Karpas-422 (cell line): ENCODE measurements around the gene KCNQ5. TPM values are rescaled to one million over a fixed set of nuclear protein-coding genes. Genes with fewer than 3 reads are reported as not detected.

Experiments used
- DNase-seq: peaks from one replicate; pipeline ENCODE4 v3.0.0-alpha.2; 2015
- H2AFZ ChIP-seq: fragments of 200-600 bp; sonication (generic); 2 replicates; pipeline ENCODE4 v1.6.1; 2014; ENCODE audit warnings: antibody characterized with exemption, low read length, mixed read lengths
- H3K27ac ChIP-seq: fragments of 200-600 bp; sonication (generic); 2 replicates; pipeline ENCODE4 v1.5.1; 2014; ENCODE audit warnings: mild to moderate bottlenecking, low read length, moderate library complexity
- H3K27me3 ChIP-seq: fragments of 200-600 bp; sonication (generic); 2 replicates; pipeline ENCODE4 v1.6.1; 2014; ENCODE audit warnings: low read length, mixed read lengths
- H3K36me3 ChIP-seq: fragments of 200-600 bp; sonication (generic); 2 replicates; pipeline ENCODE4 v1.6.1; 2014; ENCODE audit warnings: low read length, mixed read lengths; ENCODE audit not compliant: insufficient read depth
- H3K4me1 ChIP-seq: fragments of 200-600 bp; sonication (generic); 2 replicates; pipeline ENCODE4 v1.6.1; 2014; ENCODE audit warnings: mild to moderate bottlenecking, low read length, mixed read lengths
- H3K4me2 ChIP-seq: fragments of 200-600 bp; sonication (generic); 2 replicates; pipeline ENCODE4 v1.6.1; 2014; ENCODE audit warnings: low read length, low read depth, mild to moderate bottlenecking; ENCODE audit not compliant: poor library complexity, severe bottlenecking
- H3K4me3 ChIP-seq: fragments of 200-600 bp; sonication (generic); 2 replicates; pipeline ENCODE4 v1.5.1; 2014; ENCODE audit warnings: mild to moderate bottlenecking, antibody characterized with exemption, low read length, mixed read lengths
- H3K79me2 ChIP-seq: fragments of 200-600 bp; sonication (generic); 2 replicates; pipeline ENCODE4 v1.6.1; 2014; ENCODE audit warnings: mild to moderate bottlenecking, low read length, mixed read lengths
- H3K9ac ChIP-seq: fragments of 200-600 bp; sonication (generic); 2 replicates; pipeline ENCODE4 v1.6.0; 2014; ENCODE audit warnings: low read length
- H3K9me2 ChIP-seq: fragments of 200-600 bp; sonication (generic), shearing (Covaris generic); replicated peaks from 2 replicates; pipeline ENCODE4 v1.6.0; 2014; ENCODE audit warnings: mild to moderate bottlenecking, low read length, moderate library complexity; ENCODE audit not compliant: insufficient read depth
- H3K9me3 ChIP-seq: fragments of 300-700, 200-600 bp; sonication (generic); 2 replicates; pipeline ENCODE4 v1.6.1; 2014; ENCODE audit warnings: low read length, mixed read lengths
- H4K20me1 ChIP-seq: fragments of 200-600 bp; sonication (generic); 2 replicates; pipeline ENCODE4 v1.6.1; 2014; ENCODE audit warnings: mild to moderate bottlenecking, antibody characterized with exemption, low read length, low read depth; ENCODE audit not compliant: insufficient read depth
- total RNA-seq: library from RNA; depleted of rRNA; stranded (reverse); fragments of >200 nt; shearing (Covaris generic); gene quantifications from 2 replicates; pipeline ENCODE4 v1.2.3, GENCODE V29; 2014; ENCODE audit warnings: low replicate concordance

The KCNQ5 gene
- total RNA-seq, 1 experiment from 2014 or later = 50.5 TPM

- Histone ChIP-seq H3K9ac (no peak overlapping the region), H3K4me1 (peaks cover 38% of the 10 kb centered on the region), H2AFZ (no peak overlapping the region), H3K9me3 (no peaks in the 10 kb centered on the region), H3K4me2 (no peak overlapping the region), H3K36me3 (0 out of 2 replicates have a peak, but pooled peaks cover under 1% of the 10 kb centered on the region), H3K9me2 (no peaks in the 10 kb centered on the region), H3K27ac (0 out of 2 replicates have a peak overlapping the region, but pooled peaks have one; percentile 7), H4K20me1 (no peaks in the 10 kb centered on the region), H3K4me3 (no peak overlapping the region), H3K27me3 (no peaks in the 10 kb centered on the region), H3K79me2 (peaks cover 92% of the 10 kb centered on the region)
- no peak for DNase-seq
Measured at GRCh38 chr6:72741083-72741482, 119.2 kb downstream of the KCNQ5 start.

- no peaks in the 10 kb centered on the region for H3K36me3 ChIP-seq
- peaks cover 95% of the 10 kb centered on the region for H3K79me2 ChIP-seq
- H3K9me3 ChIP-seq = no peaks in the 10 kb centered on the region
- DNase-seq = no peak
- no peaks in the 10 kb centered on the region for H3K27me3 ChIP-seq
- no peak overlapping the region for H3K9ac ChIP-seq
- H3K4me3 ChIP-seq = no peak overlapping the region
- H3K4me2 ChIP-seq = no peak overlapping the region
- no peak overlapping the region for H2AFZ ChIP-seq
- H3K4me1 ChIP-seq = peaks cover 38% of the 10 kb centered on the region
- H3K9me2 ChIP-seq = no peaks in the 10 kb centered on the region
- no peak overlapping the region for H3K27ac ChIP-seq
- H4K20me1 ChIP-seq = no peaks in the 10 kb centered on the region
Measured at GRCh38 chr6:72742001-72742673, 120.3 kb downstream of the KCNQ5 start.

- Histone ChIP-seq H2AFZ (no peak overlapping the region), H3K9ac (no peak overlapping the region), H3K27ac (no peak overlapping the region), H3K27me3 (no peaks in the 10 kb centered on the region), H3K79me2 (peaks cover 55% of the 10 kb centered on the region), H4K20me1 (no peaks in the 10 kb centered on the region), H3K4me3 (no peak overlapping the region), H3K4me2 (no peak overlapping the region), H3K9me3 (no peaks in the 10 kb centered on the region), H3K36me3 (no peaks in the 10 kb centered on the region), H3K9me2 (no peaks in the 10 kb centered on the region), H3K4me1 (peaks cover 10% of the 10 kb centered on the region)
- DNase-seq = no peak
Measured at GRCh38 chr6:72746276-72746675, 124.4 kb downstream of the KCNQ5 start.

GRCh38 chr6:72748759-72749158, 126.9 kb downstream of the KCNQ5 start:
- Histone ChIP-seq H3K4me1 (no peaks in the 10 kb centered on the region), H3K9me3 (no peaks in the 10 kb centered on the region), H3K9me2 (no peaks in the 10 kb centered on the region), H3K36me3 (0 out of 2 replicates have a peak, but pooled peaks cover 5% of the 10 kb centered on the region), H3K79me2 (peaks cover 33% of the 10 kb centered on the region), H3K27ac (no peak overlapping the region), H4K20me1 (no peaks in the 10 kb centered on the region), H3K4me2 (no peak overlapping the region), H2AFZ (no peak overlapping the region), H3K4me3 (no peak overlapping the region), H3K9ac (no peak overlapping the region), H3K27me3 (no peaks in the 10 kb centered on the region)
- no peak for DNase-seq

GRCh38 chr6:72755752-72756151, 133.9 kb downstream of the KCNQ5 start:
- Histone ChIP-seq H3K79me2 (peaks cover 42% of the 10 kb centered on the region), H3K9ac (no peak overlapping the region), H3K4me1 (peaks cover 12% of the 10 kb centered on the region; the same call in 1 of the 2 replicates), H2AFZ (no peak overlapping the region), H4K20me1 (no peaks in the 10 kb centered on the region), H3K36me3 (peaks cover 14% of the 10 kb centered on the region; the same call in 1 of the 2 replicates), H3K27ac (no peak overlapping the region), H3K9me3 (no peaks in the 10 kb centered on the region), H3K27me3 (no peaks in the 10 kb centered on the region), H3K4me2 (no peak overlapping the region), H3K9me2 (no peaks in the 10 kb centered on the region), H3K4me3 (no peak overlapping the region)
- no peak for DNase-seq

- no peaks in the 10 kb centered on the region for H4K20me1 ChIP-seq
- H3K36me3 ChIP-seq = peaks cover 14% of the 10 kb centered on the region; the same call in 1 of the 2 replicates
- no peak for DNase-seq
- H3K4me3 ChIP-seq = no peak overlapping the region
- no peak overlapping the region for H3K4me2 ChIP-seq
- peaks cover 12% of the 10 kb centered on the region; the same call in 1 of the 2 replicates for H3K4me1 ChIP-seq
- H2AFZ ChIP-seq = no peak overlapping the region
- no peak overlapping the region for H3K9ac ChIP-seq
- no peaks in the 10 kb centered on the region for H3K9me2 ChIP-seq
- H3K9me3 ChIP-seq = no peaks in the 10 kb centered on the region
- peaks cover 53% of the 10 kb centered on the region for H3K79me2 ChIP-seq
- H3K27ac ChIP-seq = no peak overlapping the region
- H3K27me3 ChIP-seq = no peaks in the 10 kb centered on the region
Measured at GRCh38 chr6:72757048-72757447, 135.2 kb downstream of the KCNQ5 start.

GRCh38 chr6:72757926-72758325, 136.1 kb downstream of the KCNQ5 start:
- H3K4me1 ChIP-seq = peaks cover 12% of the 10 kb centered on the region; the same call in 1 of the 2 replicates
- peaks cover 9% of the 10 kb centered on the region; the same call in 1 of the 2 replicates for H3K36me3 ChIP-seq
- H3K27me3 ChIP-seq = no peaks in the 10 kb centered on the region
- H3K27ac ChIP-seq = no peak overlapping the region
- no peak overlapping the region for H3K4me2 ChIP-seq
- no peaks in the 10 kb centered on the region for H4K20me1 ChIP-seq
- no peak overlapping the region for H2AFZ ChIP-seq
- no peak overlapping the region for H3K4me3 ChIP-seq
- H3K79me2 ChIP-seq = peaks cover 61% of the 10 kb centered on the region
- no peak for DNase-seq
- H3K9ac ChIP-seq = no peak overlapping the region
- H3K9me2 ChIP-seq = no peaks in the 10 kb centered on the region
- no peaks in the 10 kb centered on the region for H3K9me3 ChIP-seq

GRCh38 chr6:72758901-72759300, 137.0 kb downstream of the KCNQ5 start:
- peaks cover 9% of the 10 kb centered on the region; the same call in 1 of the 2 replicates for H3K36me3 ChIP-seq
- no peaks in the 10 kb centered on the region for H3K27me3 ChIP-seq
- no peak overlapping the region for H3K4me2 ChIP-seq
- H4K20me1 ChIP-seq = no peaks in the 10 kb centered on the region
- no peak overlapping the region for H3K4me3 ChIP-seq
- no peak overlapping the region for H3K9ac ChIP-seq
- no peak overlapping the region for H3K27ac ChIP-seq
- no peaks in the 10 kb centered on the region for H3K9me2 ChIP-seq
- no peak overlapping the region for H2AFZ ChIP-seq
- no peaks in the 10 kb centered on the region for H3K9me3 ChIP-seq
- H3K79me2 ChIP-seq = peaks cover 71% of the 10 kb centered on the region
- peaks cover 12% of the 10 kb centered on the region; the same call in 1 of the 2 replicates for H3K4me1 ChIP-seq
- no peak for DNase-seq
